ENCODE results near the gene HBM. TPM values are rescaled to one million over a fixed set of nuclear protein-coding genes. Genes with fewer than 3 reads are reported as not detected.
"Not testable (repeated sequence)": the region's sequence is repeated elsewhere in the genome, so short reads cannot be mapped to it uniquely, and the experiment has no call there.

HBM gene
- total RNA-seq, 4 donors from 2014 or later: 3.8 TPM; not detected in 3

- DNase-seq (ENCODE audit: extremely low spot score): no peak
- Histone ChIP-seq H3K4me1 (peaks cover 6 to 9% (median 8%) of the 10 kb centered on the region in 4 donors), H3K9me3 (no peaks in the 10 kb centered on the region), H3K27ac (replicated peaks in 1 of 4) (no peak overlapping the region), H3K36me3 (no peaks in the 10 kb centered on the region), H3K4me3 (no peak overlapping the region), H3K27me3 (peaks cover 0 to 88% (median 26%) of the 10 kb centered on the region in 4 donors)
- intact Hi-C loops (cut with DNase I): no loop called here
- 43% methylated on average over 6 of the region's 6 CpGs for WGBS
- TF ChIP-seq POLR2A (IDR thresholded peaks at IDR 0.05; ENCODE audit: low read depth) (no peak), POLR2AphosphoS5 (IDR thresholded peaks at IDR 0.05) (no peak), EP300 (IDR thresholded peaks at IDR 0.05) (no peak)
- TF ChIP-seq, protein P1, sequence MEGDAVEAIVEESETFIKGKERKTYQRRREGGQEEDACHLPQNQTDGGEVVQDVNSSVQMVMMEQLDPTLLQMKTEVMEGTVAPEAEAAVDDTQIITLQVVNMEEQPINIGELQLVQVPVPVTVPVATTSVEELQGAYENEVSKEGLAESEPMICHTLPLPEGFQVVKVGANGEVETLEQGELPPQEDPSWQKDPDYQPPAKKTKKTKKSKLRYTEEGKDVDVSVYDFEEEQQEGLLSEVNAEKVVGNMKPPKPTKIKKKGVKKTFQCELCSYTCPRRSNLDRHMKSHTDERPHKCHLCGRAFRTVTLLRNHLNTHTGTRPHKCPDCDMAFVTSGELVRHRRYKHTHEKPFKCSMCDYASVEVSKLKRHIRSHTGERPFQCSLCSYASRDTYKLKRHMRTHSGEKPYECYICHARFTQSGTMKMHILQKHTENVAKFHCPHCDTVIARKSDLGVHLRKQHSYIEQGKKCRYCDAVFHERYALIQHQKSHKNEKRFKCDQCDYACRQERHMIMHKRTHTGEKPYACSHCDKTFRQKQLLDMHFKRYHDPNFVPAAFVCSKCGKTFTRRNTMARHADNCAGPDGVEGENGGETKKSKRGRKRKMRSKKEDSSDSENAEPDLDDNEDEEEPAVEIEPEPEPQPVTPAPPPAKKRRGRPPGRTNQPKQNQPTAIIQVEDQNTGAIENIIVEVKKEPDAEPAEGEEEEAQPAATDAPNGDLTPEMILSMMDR (IDR thresholded peaks at IDR 0.05): no peak
Observed at GRCh38 chr16:159136-159849, 6.5 kb upstream of the HBM start.

DNA sequence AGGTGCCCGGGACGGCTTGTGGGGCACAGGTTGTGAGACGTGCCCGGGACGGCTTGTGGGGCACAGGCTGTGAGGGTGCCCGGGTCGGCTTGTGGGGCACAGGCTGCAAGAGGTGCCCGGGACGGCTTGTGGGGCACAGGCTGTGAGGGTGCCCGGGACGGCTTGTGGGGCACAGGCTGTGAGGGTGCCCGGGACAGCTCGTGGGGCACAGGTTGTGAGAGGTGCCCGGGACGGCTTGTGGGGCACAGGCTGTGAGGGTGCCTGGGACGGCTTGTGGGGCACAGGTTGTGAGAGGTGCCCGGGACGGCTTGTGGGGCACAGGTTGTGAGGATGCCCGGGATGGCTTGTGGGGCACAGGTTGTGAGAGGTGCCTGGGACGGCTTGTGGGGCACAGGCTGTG is 5.5 kb upstream of the HBM start:
- peaks cover 0 to 83% (median 20%) of the 10 kb centered on the region in 4 donors for H3K27me3 ChIP-seq
- WGBS: 64% methylated on average over 6 of the region's 20 CpGs

DNA sequence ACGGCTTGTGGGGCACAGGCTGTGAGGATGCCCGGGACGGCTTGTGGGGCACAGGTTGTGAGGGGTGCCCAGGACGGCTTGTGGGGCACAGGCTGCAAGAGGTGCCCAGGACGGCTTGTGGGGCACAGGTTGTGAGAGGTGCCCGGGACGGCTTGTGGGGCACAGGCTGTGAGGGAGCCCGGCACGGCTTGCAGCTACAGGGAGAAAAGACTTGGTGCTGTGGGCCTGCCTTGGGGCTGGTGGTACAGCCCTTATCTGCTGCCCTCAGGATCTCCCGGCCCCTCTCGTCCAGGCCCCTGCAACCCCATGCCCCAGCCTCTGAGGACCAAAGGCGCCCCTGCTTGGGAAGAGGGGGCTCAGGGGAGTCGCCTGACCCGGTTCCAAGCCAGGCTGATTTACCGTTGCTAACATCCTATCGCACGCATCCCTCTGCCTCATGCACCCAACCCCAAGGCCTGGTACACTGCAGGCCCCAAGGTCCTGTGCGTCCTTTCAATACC is 5.0 kb upstream of the HBM start:
- peaks cover 8 to 9% (median 9%) of the 10 kb centered on the region in 4 donors for H3K4me1 ChIP-seq
- H3K27ac ChIP-seq (replicated peaks in 1 of 4): no peak overlapping the region
- H3K36me3 ChIP-seq: no peaks in the 10 kb centered on the region
- H3K27me3 ChIP-seq: peaks cover under 1 to 83% (median 23%) of the 10 kb centered on the region in 4 donors
- 59% methylated on average over 14 of the region's 18 CpGs for WGBS
- TF ChIP-seq POLR2A (IDR thresholded peaks at IDR 0.05; ENCODE audit: low read depth): no peak
- TF ChIP-seq, protein P1 (IDR thresholded peaks at IDR 0.05): no peak
- no peak for TF ChIP-seq EP300 (IDR thresholded peaks at IDR 0.05)
- no peak for TF ChIP-seq POLR2AphosphoS5 (IDR thresholded peaks at IDR 0.05)
- no peak overlapping the region for H3K4me3 ChIP-seq
- no peak for DNase-seq (ENCODE audit: extremely low spot score)
- intact Hi-C loops (cut with DNase I): no loop called here
- H3K9me3 ChIP-seq: no peaks in the 10 kb centered on the region

More for the DNA sequence above, 5.5 kb upstream of the HBM start:
- H3K9me3 ChIP-seq; DNase-seq (ENCODE audit: extremely low spot score); H3K36me3 ChIP-seq; H3K4me3 ChIP-seq; H3K4me1 ChIP-seq; H3K27ac ChIP-seq (replicated peaks in 1 of 4); intact Hi-C loops (cut with DNase I): not testable (repeated sequence)

GRCh38 chr16:162271-162991 is 3.3 kb upstream of the HBM start:
- Histone ChIP-seq H3K27me3 (peaks cover 10 to 83% (median 25%) of the 10 kb centered on the region in 4 donors), H3K36me3 (no peaks in the 10 kb centered on the region), H3K9me3 (no peaks in the 10 kb centered on the region), H3K27ac (replicated peaks in 1 of 4) (no peak overlapping the region), H3K4me1 (peaks cover 19 to 21% (median 20%) of the 10 kb centered on the region in 4 donors), H3K4me3 (no peak overlapping the region)
- DNase-seq (ENCODE audit: extremely low spot score): no peak
- intact Hi-C loops (cut with DNase I): no loop called here
- no peak for TF ChIP-seq POLR2AphosphoS5 (IDR thresholded peaks at IDR 0.05)
- WGBS: 93% methylated on average over 12 of the region's 13 CpGs

DNA sequence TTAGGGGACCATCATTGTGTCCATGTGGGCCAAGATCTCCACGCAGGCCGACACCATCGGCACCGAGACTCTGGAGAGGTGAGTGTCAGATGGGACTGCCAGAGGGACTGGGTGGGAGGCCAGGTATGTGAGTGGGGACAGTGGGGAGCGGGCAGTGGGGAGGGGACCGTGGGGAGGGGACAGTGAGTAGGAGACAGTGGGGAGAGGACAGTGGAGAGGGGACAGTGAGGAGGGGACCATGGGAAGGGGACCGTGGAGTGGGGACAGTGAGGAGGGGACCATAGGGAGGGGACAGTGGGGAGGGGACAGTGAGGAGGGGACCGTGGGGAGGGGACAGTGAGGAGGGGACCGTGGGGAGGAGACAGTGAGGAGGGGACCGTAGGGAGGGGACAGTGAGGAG is 2.6 kb upstream of the HBM start:
- DNase-seq (ENCODE audit: extremely low spot score); H3K9me3 ChIP-seq; H3K27ac ChIP-seq (replicated peaks in 1 of 4); intact Hi-C loops (cut with DNase I); H3K36me3 ChIP-seq; H3K4me3 ChIP-seq: not testable (repeated sequence)
- Histone ChIP-seq H3K4me1 (peaks cover 19 to 21% (median 20%) of the 10 kb centered on the region in 4 donors), H3K27me3 (peaks cover 10 to 83% (median 32%) of the 10 kb centered on the region in 4 donors)
- WGBS: 78% methylated on average over 10 of the region's 10 CpGs

GRCh38 chr16:163696-164095 is 2.1 kb upstream of the HBM start:
- intact Hi-C loops (cut with DNase I); H3K4me3 ChIP-seq; H3K27ac ChIP-seq (replicated peaks in 1 of 4); H3K9me3 ChIP-seq; H3K36me3 ChIP-seq; DNase-seq (ENCODE audit: extremely low spot score): not testable (repeated sequence)
- 29% methylated on average over 3 of the region's 3 CpGs for WGBS
- Histone ChIP-seq H3K4me1 (peaks cover 19 to 21% (median 20%) of the 10 kb centered on the region in 4 donors), H3K27me3 (peaks cover 10 to 84% (median 37%) of the 10 kb centered on the region in 4 donors)

DNA sequence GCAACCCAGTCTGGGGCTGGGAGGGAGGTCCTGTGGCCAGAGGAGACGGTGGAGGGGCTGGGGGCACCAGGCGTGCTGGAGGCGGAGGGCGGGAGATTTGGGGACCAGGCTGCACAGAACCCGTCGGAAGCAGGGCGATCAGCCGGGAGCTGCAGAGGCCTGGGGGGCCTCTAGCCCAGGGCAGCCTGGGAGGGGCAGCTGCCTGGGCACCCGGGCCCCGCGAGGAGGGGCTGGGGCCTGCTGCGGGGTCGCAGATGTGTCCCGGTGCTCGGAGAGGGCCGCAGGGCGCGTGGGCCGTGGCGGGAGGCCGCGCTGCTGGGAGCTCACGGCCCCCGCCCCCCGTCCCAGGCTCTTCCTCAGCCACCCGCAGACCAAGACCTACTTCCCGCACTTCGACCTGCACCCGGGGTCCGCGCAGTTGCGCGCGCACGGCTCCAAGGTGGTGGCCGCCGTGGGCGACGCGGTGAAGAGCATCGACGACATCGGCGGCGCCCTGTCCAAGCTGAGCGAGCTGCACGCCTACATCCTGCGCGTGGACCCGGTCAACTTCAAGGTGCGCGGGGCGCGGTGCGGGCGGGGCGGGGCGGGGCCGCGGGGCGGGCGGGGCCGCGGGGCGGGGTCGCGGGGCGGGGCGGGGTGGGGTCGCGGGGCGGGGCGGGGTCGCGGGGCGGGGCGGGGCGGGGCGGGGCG is 1.5 kb upstream of the HBM start:
- intact Hi-C loops (cut with DNase I); H3K9me3 ChIP-seq; H3K27ac ChIP-seq (replicated peaks in 1 of 4); H3K36me3 ChIP-seq; H3K4me3 ChIP-seq; DNase-seq (ENCODE audit: extremely low spot score): not testable (repeated sequence)
- no CpG with 5 or more reads among the region's 80 CpGs for WGBS
- Histone ChIP-seq H3K4me1 (peaks cover 19 to 21% (median 20%) of the 10 kb centered on the region in 4 donors), H3K27me3 (peaks cover 10 to 84% (median 43%) of the 10 kb centered on the region in 4 donors)

All from esophagus muscularis mucosa (tissue), 4 donors.